Stimulated activated CD4-positive, alpha-beta T cell treated with anti-CD3 and anti-CD28 coated beads, TNF-alpha, amount 100 ng/mL, for 48 hours (primary cell): ENCODE results near the gene SLC35F3.

Experiments
- DNase-seq, 3 donors: peaks; one replicate each; pipeline ENCODE4 v3.0.0-alpha.2; 2020; ENCODE audit warnings: low read depth in 3 of 3

SLC35F3 gene

DNA sequence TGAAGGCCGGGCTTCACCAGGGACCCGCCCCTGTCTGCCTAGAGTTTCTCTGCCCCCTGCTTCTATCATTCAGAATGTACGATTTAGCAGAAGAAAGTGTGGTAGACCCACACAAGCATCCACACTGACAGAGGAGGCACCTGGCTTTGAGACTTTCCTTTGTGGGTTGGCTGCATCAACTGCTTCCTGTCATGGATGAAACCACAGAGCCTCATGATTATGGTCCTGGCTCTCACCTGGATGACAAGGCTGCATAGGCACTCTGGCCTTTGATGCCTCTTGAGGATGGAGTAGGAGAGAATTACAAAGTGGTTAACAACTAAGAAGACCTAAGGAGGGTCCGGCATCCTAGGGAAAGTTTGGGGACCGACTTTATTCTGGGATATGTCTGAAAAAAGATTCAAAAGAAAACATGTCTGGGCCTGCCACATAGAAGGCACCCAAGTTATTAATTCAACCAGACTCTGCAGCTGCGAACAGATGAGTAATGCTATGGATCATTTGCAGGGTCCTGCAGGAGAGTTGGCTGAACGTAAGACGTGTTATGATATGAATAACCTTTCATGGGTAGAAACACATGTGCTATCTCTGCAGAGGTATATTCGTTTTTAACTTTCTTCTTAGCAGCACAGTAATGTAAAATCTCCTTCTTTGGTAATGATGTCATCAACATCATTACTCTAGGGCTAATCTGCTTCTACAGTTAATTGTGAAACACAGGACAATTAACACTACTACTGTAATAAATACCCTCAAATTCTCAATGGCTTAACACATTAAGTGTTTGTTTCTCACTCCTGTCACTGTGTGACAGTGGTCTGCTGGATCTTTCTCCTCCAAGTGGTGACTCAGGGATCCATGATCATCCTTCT is 136.2 kb downstream of the SLC35F3 start:
- no peak for DNase-seq

DNA sequence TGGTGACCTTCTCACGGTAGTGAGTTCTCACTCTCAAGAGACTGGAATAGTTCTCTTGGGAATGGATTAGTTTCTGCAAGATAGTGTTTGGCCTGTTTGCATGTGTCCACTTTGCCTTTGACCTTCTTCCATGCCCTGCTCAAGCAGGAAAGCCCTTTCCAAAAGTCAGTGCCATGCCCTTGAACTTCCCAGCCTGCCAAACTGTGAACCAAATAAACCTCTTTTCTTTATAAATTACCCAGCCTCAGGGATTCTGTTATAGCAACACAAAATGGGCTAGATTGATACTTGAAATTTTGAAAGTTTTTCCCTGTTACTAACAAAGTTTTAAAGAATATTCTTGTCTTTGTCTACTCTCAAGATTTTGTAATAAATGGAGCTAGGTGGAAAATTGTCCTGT is 139.6 kb downstream of the SLC35F3 start:
- DNase-seq, result no peak

DNA sequence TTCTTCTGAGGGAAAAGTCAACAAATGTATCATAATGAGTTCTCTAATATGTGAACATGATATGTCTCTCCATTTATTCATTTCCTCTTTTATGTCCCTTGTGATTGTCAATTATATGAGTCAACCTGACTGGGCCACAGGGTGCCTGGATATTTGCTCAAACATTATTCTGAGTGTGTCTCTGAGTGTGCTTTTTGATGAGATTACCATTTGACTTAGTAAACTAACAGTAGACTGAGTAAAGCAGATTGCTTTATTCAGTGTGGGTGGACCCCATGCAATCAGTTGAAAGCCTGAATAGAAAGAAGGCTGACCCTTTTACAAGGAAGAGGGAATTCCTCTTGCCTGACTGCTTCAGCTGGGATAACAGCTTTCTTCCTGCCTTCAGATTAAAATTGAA is 142.6 kb downstream of the SLC35F3 start:
- DNase-seq, result no peak

DNA sequence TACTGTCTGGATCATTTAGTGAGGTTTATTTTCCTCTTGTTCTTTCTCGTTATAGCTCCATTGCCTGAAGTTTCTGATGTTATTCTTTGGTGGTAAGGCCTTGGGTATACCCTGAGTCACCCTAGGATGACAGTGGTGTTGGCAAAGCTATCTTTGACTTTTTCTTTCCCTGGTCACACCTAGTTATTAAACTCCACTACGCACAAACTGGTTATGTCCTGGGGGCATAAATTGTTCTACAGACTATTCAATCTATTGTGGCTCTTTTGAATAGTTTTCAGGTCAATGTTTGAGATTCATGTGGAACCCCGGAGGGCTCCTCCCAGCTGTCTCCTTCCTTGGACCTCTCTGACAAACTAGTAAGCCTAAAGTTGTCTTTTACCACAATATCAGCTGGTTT is 157.7 kb downstream of the SLC35F3 start:
- DNase-seq, result no peak

DNA sequence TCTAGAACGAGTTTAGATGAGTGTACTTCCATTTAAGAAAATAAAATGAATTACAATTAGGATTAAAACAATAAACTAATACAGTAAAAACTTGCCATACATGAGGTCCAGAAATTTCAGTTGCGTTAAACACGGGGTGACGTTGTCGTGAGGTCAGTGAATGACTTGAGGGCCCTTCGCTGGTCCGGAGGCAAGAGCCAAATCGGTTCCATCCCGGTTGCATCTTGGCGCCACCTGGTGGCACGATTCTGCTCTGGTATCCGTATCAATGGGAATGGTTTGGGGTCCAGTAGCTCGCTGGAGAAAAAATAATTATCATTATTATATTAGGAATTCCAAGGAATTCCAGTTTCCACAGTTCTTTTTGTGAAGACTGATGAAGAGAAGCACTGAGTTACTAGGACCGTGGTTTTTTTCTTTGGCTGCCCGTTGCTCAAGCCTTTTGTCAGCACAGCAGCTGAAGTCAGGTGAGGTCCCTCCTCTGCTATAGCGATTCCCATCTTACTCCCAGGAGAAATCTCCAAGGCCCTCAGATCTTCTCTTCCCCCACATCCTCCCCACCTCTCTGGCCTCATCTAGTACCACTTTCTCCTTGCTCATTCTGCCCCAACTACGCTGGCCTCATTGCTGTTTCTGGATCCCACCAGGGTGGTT is 161.4 kb downstream of the SLC35F3 start:
- DNase-seq, result peak; percentile 38 to 65 (median 52)

DNA sequence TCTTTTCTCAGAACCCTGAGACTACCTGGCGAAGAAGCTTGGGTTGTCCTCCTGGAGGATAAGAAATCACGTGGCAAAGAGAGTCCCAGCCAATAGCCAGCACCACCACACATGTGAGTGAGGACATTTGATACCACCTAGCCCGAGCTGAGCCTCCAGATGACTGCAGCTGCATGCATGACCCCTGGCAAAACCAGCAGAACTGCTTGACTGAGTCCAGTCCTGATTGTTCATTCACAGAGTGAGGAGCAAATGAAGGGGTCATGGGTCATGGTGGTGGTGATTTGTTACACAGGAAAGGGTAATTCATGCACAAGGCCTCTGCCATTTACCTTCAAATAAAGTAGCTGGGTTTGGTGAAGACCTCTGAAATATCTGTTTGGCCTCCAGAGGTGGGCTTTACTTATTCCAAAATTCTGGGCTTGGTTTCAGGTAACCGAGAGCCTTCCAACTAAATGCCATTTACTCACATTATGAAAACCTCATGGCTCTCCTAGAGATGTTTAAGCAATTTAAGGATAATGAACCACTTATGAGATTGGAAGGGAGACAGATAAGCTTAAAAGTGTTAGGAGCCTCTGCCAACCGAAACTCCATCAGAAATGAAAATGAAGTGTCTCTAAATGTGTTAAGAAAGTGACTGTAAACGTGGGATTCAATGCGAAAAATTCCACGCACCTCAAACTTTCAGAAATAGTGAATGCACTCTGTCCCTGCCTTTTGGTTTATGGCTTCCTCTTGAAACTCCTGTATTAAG is 163.3 kb downstream of the SLC35F3 start:
- no peak for DNase-seq

DNA sequence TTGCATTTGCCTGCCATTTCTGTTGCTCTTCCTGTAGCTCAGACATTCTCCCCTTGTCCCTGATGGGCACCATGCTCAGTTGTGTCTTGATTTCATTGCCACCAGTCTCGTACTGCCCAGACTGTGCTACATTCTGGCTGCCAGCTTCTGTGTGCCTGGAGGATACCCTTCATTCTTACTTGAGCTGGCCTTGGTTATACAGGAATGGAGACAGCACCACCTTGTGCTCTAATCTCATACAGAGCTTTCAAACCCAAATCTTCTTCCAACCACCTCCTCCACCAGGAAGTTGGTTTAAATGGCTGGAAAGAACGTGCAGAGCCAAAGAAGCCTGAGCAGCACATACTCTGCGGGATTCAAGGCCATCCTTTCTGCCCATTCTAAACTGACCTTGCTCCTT is 165.3 kb downstream of the SLC35F3 start:
- DNase-seq, result no peak

DNA sequence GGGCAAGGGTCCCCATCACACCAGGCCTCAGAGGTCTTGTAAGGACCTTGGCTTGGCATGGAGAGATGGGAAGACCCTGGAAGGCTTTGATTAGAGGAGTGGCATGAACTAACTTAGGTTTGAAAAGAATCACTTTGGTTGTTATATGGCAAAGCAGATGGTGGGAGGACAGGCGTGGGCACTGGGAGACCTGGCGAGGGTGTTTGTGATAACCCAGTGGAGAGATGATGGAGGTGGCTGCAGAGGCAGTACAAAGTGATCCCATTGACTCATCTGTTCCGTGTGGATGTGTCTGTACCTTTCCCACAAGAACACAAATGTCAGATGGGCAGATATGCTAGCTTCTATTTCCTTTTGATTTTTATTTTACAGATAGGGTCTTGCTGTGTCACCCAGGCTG is 168.3 kb downstream of the SLC35F3 start:
- no peak for DNase-seq

DNA sequence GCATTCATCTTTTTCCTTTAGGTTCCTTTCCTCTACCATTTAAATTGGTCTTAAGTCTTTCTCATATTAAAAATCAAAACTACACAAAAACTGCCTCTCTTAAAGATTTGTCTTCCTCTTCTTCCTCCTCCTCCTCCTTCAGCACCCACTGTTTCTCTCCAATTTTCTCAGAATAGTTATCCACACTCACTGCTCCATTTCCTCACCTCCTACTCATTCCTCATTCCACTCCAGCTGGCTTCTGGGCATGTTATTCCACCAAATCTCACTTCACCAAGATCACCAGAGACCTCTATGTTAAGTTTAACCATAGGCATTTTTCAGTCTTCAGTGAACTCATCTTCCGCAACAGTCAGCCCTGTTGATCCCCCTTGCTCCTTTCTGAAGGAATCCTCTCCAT is 173.7 kb downstream of the SLC35F3 start:
- DNase-seq, result no peak

DNA sequence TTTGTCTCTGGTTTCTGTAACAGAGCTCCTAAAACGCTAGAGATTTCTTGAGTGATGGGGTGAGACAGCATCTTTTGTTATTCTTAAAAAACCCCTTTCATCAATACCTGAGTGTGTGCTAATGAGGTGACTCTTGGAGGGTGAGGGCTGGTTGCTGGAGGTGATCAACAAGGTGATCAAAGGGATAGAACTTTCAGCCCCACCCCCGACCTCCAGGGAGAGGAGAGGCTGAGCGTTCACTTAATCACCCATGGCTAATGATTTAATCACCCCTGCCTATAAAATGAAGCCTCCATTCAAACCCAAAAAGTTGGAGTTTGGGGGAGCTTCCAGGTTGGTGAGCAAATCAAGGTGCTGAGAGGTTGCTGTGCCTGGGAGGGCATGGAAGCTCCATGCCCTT is 175.4 kb downstream of the SLC35F3 start:
- no peak for DNase-seq

DNA sequence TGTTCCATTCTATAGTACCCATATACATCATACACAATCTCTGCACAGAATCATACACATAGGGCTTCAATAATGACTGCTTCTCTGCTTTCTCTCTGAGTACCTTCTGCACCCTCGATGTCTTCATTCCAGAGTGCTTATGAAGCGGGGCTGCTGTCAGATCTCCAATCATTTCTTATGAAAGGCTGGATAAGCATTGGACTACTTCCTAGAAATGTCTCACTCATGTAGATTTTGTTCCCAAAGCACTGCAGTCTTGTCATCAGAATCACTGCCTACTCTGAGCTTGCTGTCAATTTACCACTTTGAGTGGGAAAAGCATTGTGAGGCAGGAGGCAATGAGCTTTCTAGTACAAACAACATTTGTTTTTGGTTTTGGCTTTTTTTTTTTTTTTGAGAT is 179.0 kb downstream of the SLC35F3 start:
- no peak for DNase-seq

DNA sequence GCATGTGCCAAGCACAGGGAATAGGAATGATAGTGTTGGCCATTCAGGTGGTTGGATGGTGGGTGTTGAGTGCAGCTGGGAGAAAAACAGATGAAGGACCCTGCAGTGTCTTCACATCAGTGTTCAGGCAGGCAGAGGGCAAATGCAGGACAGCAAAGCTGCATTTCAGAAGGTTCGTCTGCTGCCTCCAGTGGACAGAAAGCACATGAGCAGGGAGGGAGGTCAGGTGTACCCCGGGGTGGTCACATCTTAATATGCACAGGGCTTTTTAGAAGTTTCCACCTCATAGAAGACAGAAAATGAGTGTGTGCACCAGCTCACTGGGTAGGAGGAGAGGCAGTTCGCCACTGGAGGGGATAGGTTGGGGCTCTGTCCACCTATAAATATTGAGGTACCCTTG is 184.9 kb downstream of the SLC35F3 start:
- no peak for DNase-seq

DNA sequence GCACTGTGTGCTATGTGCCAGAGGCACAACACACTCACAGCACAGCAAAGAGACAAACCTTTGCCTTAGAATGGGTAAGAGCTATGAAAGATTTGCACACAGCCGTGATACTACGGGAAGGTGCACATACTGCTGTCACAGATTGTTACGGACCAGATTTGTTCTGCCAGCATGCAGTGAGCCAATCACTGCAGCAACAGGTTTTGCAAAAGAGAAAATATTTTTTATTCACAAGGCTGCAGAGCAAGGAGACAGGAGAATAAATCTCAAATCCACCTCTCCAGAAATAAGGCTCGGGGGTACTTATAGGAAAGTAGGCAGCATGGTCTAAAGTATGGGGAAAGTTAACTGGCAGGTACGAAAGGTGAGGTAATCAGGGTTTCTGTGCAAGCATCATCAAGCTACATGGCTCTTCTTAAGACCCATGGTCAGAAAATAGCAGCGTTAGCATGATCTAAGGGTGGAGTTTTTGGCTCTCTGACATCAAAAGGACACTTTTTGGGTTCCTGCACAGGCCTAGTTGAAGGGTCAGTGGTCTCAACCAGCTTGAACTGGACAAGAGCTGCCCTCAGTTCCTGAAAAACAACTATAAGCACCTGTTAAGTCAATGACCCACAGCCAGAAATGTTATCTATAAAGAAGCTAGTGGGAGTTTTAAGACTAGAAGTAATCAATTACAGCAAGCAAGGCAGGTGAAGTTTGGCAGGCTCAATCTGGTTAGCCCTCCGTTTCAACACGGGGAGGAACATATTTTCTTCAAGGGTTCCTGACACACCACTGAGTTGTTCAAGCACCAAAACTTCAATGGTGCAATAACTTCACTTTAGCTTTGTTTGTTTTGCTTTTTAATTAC is 186.0 kb downstream of the SLC35F3 start:
- DNase-seq, result no peak

DNA sequence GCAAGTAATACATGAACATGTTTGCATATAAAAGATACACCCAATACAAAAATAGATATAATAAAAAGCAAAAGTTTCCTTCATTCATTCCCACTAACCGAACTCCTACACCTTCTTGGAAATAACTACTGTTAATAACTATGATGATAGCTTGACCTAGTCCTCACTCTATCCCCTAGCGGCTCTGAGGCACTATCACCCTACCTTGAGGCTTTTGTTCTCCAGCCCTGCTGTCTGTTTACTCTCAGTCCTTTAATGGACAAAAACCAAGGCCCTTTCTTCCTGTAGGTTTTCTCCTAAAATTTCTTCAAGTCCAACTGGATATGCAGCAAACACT is 186.6 kb downstream of the SLC35F3 start:
- no peak for DNase-seq

DNA sequence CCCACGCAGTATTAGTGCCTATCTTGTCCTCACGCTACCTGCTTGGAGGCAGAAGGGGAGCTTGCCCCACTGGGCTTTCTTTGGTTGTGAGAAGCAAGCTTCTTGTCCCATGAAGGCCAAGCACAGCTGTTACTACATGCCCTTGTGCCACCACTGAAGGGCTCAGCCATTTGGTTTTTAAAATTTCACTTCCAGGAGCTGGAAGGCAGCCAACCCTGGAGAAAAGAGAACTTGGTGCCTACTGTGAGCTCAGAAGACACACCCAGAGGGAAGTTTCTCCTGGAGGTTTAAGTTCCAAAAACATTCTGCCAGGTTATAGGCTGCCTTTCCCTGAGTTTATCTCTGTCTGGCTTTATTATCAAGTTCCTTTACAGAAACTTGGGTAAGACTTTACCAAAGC is 187.4 kb downstream of the SLC35F3 start:
- DNase-seq, result no peak

DNA sequence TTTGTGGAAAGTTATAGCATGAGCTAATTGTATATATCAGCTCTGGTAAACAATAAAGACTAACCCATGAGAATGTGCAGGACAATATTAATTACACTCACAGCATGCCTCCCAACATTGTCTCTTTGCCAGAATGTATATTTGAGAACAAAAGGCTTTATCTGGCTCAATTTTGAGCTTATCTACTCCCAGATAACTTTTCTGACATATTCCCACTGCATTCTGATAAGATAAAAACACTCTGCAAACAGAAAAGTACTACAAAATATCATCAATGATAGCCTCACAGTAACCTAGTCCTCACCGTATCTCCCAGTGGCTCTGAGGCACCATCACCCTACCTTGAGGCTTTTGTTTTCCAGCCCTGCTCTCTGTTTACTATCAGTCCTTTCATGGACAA is 188.6 kb downstream of the SLC35F3 start:
- no peak for DNase-seq

DNA sequence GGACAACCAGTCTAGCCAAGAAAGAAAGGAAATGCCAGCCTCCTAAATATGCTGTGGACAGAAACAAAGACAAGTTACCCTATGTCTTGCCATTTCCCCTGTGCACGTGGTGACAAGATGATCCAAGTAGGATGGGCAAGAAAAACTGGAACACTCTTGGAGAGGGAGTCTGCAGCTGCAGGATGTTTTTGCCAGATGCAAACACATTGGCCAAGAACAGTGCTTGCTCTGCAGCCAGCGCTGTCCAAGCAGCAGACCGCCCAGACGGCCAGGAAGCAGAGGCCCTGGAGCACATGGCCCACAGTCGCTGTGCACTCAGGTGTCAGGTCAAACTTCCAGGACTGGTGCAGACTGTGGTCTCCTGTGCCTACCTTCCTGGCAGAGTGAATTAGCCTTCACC is 189.3 kb downstream of the SLC35F3 start:
- no peak for DNase-seq

DNA sequence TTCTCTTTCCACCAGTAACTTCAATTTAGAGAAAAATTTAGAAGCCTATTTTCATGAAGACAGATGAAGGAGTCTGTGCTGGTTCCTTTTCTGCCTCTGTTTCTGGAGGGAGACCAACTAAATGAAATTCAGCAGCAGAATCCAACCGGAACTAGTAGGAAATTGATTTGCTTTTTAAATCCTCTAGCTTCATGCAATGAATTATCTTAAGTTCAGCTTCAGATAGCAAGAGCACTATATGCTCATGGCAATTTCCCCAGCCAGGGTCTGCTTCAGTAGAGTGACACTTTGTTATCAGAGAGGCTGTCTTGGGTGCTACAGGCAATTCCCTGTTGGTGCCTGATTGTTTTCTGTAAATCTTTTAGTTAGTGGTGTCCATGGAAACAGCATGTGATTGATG is 189.7 kb downstream of the SLC35F3 start:
- DNase-seq, result no peak

DNA sequence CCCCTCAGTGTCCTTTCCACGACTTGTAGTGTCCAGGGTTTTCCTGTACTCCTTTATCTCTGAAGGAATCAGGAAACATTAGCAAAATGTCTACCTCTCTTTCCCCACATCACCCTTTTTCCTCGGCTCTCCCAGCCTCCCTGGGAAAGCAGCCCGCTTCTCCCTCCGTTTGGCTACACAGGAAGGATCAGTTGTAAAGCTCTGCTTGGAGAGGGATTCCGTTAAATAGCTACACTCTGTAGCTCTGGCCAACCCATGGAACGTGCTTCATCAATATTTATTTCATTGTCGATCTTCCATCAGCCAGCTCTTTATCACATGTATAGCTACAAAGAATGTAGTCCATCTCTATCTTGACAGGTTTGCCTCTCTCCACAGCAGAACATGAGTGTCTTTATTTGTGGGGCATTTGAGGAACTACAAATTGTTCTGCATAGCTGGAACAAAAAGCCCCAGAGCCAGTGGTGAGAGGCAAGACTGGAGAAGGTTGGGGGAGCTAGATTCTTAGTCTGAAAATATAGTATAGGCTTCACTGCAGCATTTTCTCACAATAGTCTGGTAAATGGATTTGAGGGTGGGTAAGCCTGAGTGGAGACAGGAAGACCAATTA is 191.8 kb downstream of the SLC35F3 start:
- DNase-seq, result no peak

DNA sequence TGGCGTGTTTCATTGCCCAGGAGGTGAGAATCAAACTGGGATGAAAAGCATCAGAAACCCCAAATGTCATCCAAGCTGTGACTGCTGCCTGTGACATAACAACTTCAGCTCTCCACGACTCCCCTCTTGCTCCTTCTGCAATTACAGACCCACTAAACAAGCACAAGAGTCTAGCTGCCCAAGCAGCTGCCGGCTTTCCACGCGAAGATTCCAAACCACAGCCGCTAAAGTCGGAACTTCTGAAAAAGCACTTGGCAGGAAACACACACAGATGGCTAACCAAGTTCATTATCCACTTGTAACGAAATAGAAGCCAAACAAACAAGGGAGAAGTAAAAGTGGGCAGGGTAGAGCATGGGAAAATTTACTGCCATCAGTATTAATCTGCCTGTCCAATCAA is 198.1 kb downstream of the SLC35F3 start:
- no peak for DNase-seq

DNA sequence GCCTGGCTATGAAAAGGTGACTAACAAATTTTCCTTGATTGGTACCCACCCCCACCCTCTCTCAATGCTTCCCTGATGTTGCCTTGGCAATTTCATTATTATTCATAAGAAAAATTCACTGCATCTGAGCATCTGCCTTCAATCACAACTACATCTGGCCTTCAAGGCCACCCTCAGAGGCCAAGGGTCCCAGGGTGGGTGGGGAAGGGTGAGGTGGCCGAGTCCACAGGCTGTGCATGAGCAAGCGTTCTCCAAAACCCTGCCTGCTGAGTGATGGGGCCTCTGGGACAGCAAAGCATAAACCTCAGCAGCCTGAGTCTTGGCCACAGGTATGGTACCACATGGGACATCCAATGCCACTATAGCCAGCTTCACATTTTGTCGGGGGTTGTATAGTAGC is 198.7 kb downstream of the SLC35F3 start:
- no peak for DNase-seq

DNA sequence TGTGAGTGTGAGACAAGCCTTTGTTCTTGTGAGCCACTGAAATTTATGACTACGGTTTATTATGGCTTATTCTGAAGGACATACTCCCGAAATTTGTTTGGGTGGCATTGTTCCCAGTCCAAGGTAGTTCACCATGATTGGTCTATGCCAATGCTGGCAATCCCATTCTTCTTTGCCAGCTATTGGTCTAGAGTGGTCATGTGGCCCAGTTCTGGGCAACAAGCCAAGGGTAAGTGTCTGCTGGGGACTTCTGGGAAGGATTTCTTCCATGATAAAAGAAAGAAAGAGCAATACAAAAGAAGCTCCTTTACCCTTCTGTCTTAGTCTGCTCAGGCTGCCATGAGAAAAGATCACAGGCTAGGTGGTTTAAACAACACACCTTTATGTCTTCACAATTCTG is 201.6 kb downstream of the SLC35F3 start:
- no peak for DNase-seq
